ENCODE data around the gene MAP3K6. TPM values are rescaled to one million over a fixed set of nuclear protein-coding genes. Genes with fewer than 3 reads are reported as not detected.

MAP3K6 gene
- total and polyA plus RNA-seq, 2 of the 13 experiments (the other 11 are each of a cell fraction or from before 2014, with no cell fraction given): 2.7 to 3.2 TPM

- TF ChIP-seq KDM5B (CRISPR knock-in tag; IDR thresholded peaks at IDR 0.05; ENCODE audit: borderline replicate concordance) (peak; percentile 66), NFE2L2 (IDR thresholded peaks at IDR 0.05; ENCODE audit: low read length) (no peak), ZNF530 (CRISPR knock-in tag; IDR thresholded peaks at IDR 0.05; ENCODE audit: low read depth) (no peak), ZSCAN29 (CRISPR knock-in tag; conservative IDR thresholded peaks at IDR 0.05) (0 out of 2 replicates have a peak, but pooled peaks have one; percentile 24), ARID3A (IDR thresholded peaks at IDR 0.05; ENCODE audit: low read depth, low read length) (no peak), TBX2 (CRISPR knock-in tag; IDR thresholded peaks at IDR 0.05; ENCODE audit: borderline replicate concordance) (peak; percentile 65; the same call in 1 of the 2 replicates), CEBPG (CRISPR knock-in tag; IDR thresholded peaks at IDR 0.05) (no peak), AGO1 (IDR thresholded peaks at IDR 0.05; ENCODE audit: low read depth, low read length, poor library complexity, severe bottlenecking) (peak; percentile 67), NR2C2 (CRISPR knock-in tag; IDR thresholded peaks at IDR 0.05; ENCODE audit: borderline replicate concordance) (peak; percentile 90), ZSCAN21 (CRISPR knock-in tag; IDR thresholded peaks at IDR 0.05; ENCODE audit: borderline replicate concordance) (no peak), MAZ (IDR thresholded peaks at IDR 0.05; ENCODE audit: borderline replicate concordance, low read depth, low read length) (peak; percentile 50; the same call in 1 of the 2 replicates), MAZ (CRISPR knock-in tag; IDR thresholded peaks at IDR 0.05; ENCODE audit: low read depth) (peak; percentile 71), ZNF777 (CRISPR knock-in tag; IDR thresholded peaks at IDR 0.05) (no peak; the same call in 1 of the 2 replicates), AHDC1 (CRISPR knock-in tag; IDR thresholded peaks at IDR 0.05; ENCODE audit: borderline replicate concordance) (no peak), ATF2 (CRISPR knock-in tag; IDR thresholded peaks at IDR 0.05) (0 out of 2 replicates have a peak, but pooled peaks have one; percentile 27), BRF2 (CRISPR knock-in tag; IDR thresholded peaks at IDR 0.05) (no peak), SOX13 (IDR thresholded peaks at IDR 0.05) (no peak), SOX13 (CRISPR knock-in tag; conservative IDR thresholded peaks at IDR 0.05 in 1 of 2, IDR thresholded peaks at IDR 0.05 in 1 of 2) (0 out of 4 replicates have a peak, but pooled peaks of 1 of the 2 experiments have one; percentile 5), MIXL1 (CRISPR knock-in tag; IDR thresholded peaks at IDR 0.05) (no peak)
Measured at GRCh38 chr1:27348861-27349783, 17.6 kb downstream of the MAP3K6 start (continued).
